ENCODE measurements around the gene TAF1D.

The TAF1D gene

DNA sequence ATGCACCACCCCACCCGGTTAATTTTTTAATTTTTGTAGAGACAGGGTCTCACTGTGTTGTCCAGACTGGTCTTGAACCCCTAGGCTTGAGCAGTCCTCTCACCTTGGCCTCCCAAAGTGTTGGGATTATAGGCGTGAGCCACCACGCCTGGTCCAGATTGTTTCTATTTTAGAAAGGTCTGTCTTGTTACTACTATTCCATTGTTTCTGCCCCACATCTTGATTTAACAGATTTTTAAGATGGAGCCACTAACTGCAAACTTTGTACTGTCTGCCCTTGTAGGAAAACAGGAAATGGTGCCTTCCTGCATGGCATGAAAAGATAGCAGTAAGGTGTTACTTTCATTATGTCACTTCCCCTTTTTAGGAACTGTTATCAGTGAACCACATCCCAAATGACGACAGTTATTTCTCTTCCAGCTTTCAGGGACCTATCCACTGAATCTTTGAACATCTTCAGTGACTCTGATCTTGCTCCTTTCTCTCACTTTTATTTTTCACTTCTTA, 23.2 kb downstream of the TAF1D start:
- no peak for DNase-seq

DNA sequence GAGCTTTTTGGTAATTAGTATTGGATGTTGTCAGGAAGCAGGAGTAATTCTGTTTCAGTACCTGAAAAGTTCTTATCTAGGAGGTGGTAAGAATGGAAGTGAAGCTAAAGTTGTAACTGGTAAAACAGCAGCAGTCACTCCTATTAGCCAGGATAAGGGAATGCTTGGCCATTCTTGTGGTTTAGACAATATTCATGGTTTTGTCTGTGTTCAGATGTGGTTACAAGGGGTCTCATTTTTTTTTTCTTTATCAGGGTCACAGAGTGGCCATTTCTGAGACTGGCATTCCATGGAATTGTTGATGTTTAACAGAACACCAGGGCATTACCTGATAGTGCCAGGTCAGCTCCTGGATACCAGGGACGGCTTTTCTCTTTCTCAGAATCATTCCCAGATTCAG, 23.8 kb downstream of the TAF1D start:
- no peak for DNase-seq

GRCh38 chr11:93715797-93716396, 25.4 kb downstream of the TAF1D start:
- DNase-seq, result no peak

GRCh38 chr11:93712678-93713077, 28.6 kb downstream of the TAF1D start:
- DNase-seq, result no peak

DNA sequence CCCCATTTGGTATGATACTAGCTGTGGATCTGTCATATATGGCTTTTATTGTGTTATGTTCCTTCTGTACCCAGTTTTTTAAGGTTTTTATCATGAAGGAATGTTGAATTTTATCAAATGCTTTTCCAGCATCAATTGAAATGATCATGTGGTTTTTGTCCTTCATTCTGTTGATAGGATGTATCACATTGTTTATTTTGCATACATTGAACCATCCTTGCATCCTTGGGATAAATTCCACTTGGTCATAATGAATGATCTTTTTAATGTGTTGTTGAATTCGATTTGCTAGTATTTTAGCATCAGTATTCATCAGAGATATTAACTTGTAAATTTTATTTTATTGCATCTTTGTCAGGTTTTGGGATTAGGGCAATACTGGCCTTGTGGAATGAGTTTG, 31.1 kb downstream of the TAF1D start:
- no peak for DNase-seq

- no peak for DNase-seq
These were observed 37.1 kb downstream of the TAF1D start for GRCh38 chr11:93704237-93704636.

- DNase-seq, result no peak
These were observed 40.5 kb downstream of the TAF1D start for GRCh38 chr11:93700830-93701229.

GRCh38 chr11:93697611-93698010, 43.7 kb downstream of the TAF1D start:
- peak in 1 of 2 donors; percentile 13 for DNase-seq

DNA sequence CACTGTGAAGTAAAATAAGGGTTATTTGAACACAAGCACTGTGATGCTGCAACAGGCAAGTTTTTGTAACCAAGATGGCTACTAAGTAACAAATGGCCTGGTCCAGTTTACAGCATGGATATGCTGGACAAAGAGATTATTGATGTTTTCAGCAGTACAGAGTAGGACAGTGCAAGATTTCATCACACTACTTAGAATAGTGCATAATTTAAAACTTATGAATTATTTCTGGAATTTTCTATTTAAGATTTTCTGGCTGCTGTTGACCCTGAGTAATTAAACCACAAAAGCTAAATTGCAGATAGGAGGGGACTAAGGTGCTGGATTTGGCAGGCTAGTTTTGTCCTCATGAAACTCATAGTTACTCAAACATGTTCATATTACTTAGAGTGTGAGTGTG, 46.7 kb downstream of the TAF1D start:
- no peak for DNase-seq

DNA sequence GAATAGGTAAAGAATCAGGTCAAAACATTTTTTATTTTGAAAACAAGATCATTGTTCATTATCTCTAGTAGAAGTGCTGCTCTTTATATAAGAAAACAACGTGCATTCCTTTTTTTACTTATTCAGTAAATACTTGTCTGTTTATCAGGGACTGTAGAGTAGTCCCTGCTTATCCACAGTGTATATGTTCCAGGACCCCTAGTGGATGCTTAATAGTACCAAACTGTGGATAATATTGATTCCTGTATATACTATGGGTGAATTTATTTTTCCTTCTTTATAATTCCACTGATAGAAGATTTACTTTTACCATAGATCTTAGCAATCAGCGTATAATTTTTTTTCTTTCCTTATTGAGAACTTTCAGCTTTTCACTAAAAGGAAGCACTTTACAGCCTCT, 47.2 kb downstream of the TAF1D start:
- DNase-seq, result no peak

- DNase-seq, result no peak
These were observed 52.1 kb downstream of the TAF1D start for GRCh38 chr11:93689240-93689639.

DNA sequence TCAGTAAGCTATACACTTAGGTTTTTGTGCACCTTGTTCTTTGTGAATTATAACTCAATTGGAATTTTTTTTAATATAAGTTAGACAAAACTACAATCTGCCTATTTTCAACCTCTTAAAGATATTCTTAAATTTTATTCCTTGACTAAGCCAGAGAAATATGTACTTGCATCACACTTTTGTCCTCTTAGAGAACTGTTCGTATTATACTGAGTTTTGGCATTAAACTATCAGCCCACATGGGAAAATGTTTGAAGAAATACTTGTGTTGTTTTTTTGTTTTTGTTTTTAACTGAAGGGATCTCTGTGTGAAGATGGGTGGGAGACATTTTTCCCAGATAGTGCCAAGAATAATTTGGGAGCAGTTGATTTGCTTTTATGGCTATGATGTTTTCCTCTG, 54.5 kb downstream of the TAF1D start:
- DNase-seq, result no peak

DNA sequence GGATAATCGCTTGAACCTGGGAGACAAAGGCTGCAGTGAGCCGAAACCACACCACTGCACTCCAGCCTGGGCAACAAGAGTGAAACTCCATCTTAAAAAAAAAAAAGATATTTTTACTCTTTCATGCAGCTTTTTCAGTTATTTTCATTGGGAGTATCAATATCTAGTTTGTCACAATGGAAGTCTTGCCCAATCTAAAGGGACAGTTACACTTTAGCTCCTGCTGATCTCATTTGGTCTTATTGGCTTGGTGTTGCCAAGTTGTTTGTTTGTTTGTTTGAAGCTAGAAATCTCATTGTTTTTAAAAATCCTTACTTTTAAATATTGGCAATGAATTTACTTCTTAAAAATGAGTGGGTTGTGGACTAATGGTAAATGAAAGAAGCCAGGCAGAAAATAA, 55.1 kb downstream of the TAF1D start:
- DNase-seq, result no peak

All from hippocampal formation (tissue), 2 donors.